ENCODE data around the gene SRC.
"Not testable (repeated sequence)": the region's sequence is repeated elsewhere in the genome, so short reads cannot be mapped to it uniquely, and the experiment has no call there.

SRC gene

GRCh38 chr20:37364927-37365272 lies 19.0 kb downstream of the SRC start:
- no peak for DNase-seq

- no peak for DNase-seq
These were observed 20.1 kb downstream of the SRC start for GRCh38 chr20:37365760-37366638.

- DNase-seq, result no peak
These were observed 20.8 kb downstream of the SRC start for GRCh38 chr20:37366743-37367142.

GRCh38 chr20:37369846-37370245 lies 23.9 kb downstream of the SRC start:
- DNase-seq, result no peak

GRCh38 chr20:37371845-37372244 lies 25.9 kb downstream of the SRC start:
- not testable (repeated sequence) for DNase-seq

GRCh38 chr20:37372441-37372840 lies 26.5 kb downstream of the SRC start:
- no peak for DNase-seq

- no peak for DNase-seq
These were observed 27.2 kb downstream of the SRC start for GRCh38 chr20:37373020-37373598.

- DNase-seq, result no peak
These were observed 29.3 kb downstream of the SRC start for GRCh38 chr20:37375227-37375626.

- DNase-seq, result no peak
These were observed 30.4 kb downstream of the SRC start for GRCh38 chr20:37376324-37376723.

- DNase-seq, result no peak
These were observed 30.9 kb downstream of the SRC start for GRCh38 chr20:37376791-37377190.

GRCh38 chr20:37377346-37378081 lies 31.6 kb downstream of the SRC start:
- no peak for DNase-seq

GRCh38 chr20:37378420-37378784 lies 32.5 kb downstream of the SRC start:
- no peak for DNase-seq

- no peak for DNase-seq
These were observed 33.1 kb downstream of the SRC start for GRCh38 chr20:37378785-37379598.

GRCh38 chr20:37379967-37380828 lies 34.3 kb downstream of the SRC start:
- DNase-seq, result peak; percentile 56

GRCh38 chr20:37380864-37381579 lies 35.1 kb downstream of the SRC start:
- DNase-seq, result no peak

- no peak for DNase-seq
These were observed 35.9 kb downstream of the SRC start for GRCh38 chr20:37381621-37382471.

GRCh38 chr20:37382482-37383120 lies 36.7 kb downstream of the SRC start:
- DNase-seq, result no peak

- no peak for DNase-seq
These were observed 37.5 kb downstream of the SRC start for GRCh38 chr20:37383229-37383989.

- no peak for DNase-seq
These were observed 38.8 kb downstream of the SRC start for GRCh38 chr20:37384683-37385174.

All from NCI-H146 (cell line).